HG03439 (cell line): ENCODE results near the gene ICE2.

Experiments
- ATAC-seq: cut with Tn5 transposase; IDR thresholded peaks from one replicate; pipeline ENCODE4 v1.9.1; 2021; ENCODE audit warnings: mild to moderate bottlenecking, moderate library complexity; ENCODE audit not compliant: unreplicated experiment

The ICE2 gene

GRCh38 chr15:60373327-60373726, 105.6 kb downstream of the ICE2 start:
- no peak for ATAC-seq

- ATAC-seq = no peak
Observed at GRCh38 chr15:60372756-60373155, 106.2 kb downstream of the ICE2 start.

GRCh38 chr15:60372227-60372626, 106.7 kb downstream of the ICE2 start:
- ATAC-seq = no peak

- ATAC-seq = no peak
Observed at GRCh38 chr15:60371175-60372051, 107.5 kb downstream of the ICE2 start.

GRCh38 chr15:60370869-60371136, 108.1 kb downstream of the ICE2 start:
- ATAC-seq = no peak

GRCh38 chr15:60370105-60370868, 108.7 kb downstream of the ICE2 start:
- no peak for ATAC-seq

GRCh38 chr15:60369696-60370095, 109.2 kb downstream of the ICE2 start:
- ATAC-seq = no peak
